K562 (cell line): ENCODE data around the gene NFIC. TPM values are rescaled to one million over a fixed set of nuclear protein-coding genes. Genes with fewer than 3 reads are reported as not detected.
A peak's percentile ranks its signal among the peaks of the same experiment; 100 is the strongest.

Source experiments
- ARHGAP35 ChIP-seq: fragments of 450-650 bp; IDR thresholded peaks from 2 replicates; pipeline ENCODE4 v1.6.1; 2018; ENCODE audit not compliant: partially characterized antibody
- CXXC5 ChIP-seq: fragments of 250-450 bp; sonication (Bioruptor Pico); IDR thresholded peaks from 2 replicates; pipeline ENCODE4 v1.8.0; 2022; ENCODE audit warnings: inconsistent platforms, mild to moderate bottlenecking, moderate library complexity
- FOXP1 ChIP-seq: sonication (generic); formaldehyde crosslinking; IDR thresholded peaks from 2 replicates; pipeline ENCODE4 v1.8.0; 2022; ENCODE audit warnings: mild to moderate bottlenecking, missing genetic modification reagents
- HBP1 ChIP-seq: fragments of 450-650 bp; formaldehyde crosslinking; IDR thresholded peaks from 2 replicates; pipeline ENCODE4 v1.4.0; 2022; ENCODE audit warnings: missing genetic modification characterization
- HDGF ChIP-seq: fragments of 450-650 bp; IDR thresholded peaks from 2 replicates; pipeline ENCODE4 v1.6.1; 2016
- KLF16 ChIP-seq: IDR thresholded peaks from 2 replicates; pipeline ENCODE4 v1.6.1; 2016; ENCODE audit warnings: antibody characterized with exemption
- MTA2 ChIP-seq: fragments of 450-650 bp; IDR thresholded peaks from 2 replicates; pipeline ENCODE4 v1.6.1; 2016; ENCODE audit warnings: low read depth
- POLR2A ChIP-seq: fragments of 450-650 bp; conservative IDR thresholded peaks from 2 replicates; pipeline ENCODE4 v1.6.1; 2016
- POLR3G ChIP-seq: IDR thresholded peaks from 2 replicates; pipeline ENCODE4 v1.6.1; 2011; ENCODE audit not compliant: insufficient read length, insufficient replicate concordance; ENCODE audit errors: extremely low read depth
- RNF2 ChIP-seq: sonication (generic); IDR thresholded peaks from 2 replicates; pipeline ENCODE4 v1.6.1; 2016
- RUNX1 ChIP-seq: sonication (generic); IDR thresholded peaks from 2 replicates; pipeline ENCODE4 v1.6.1; 2016; ENCODE audit warnings: antibody characterized with exemption, low read depth
- TEAD2 ChIP-seq: fragments of 450-650 bp; IDR thresholded peaks from 2 replicates; pipeline ENCODE4 v1.6.1; 2016; ENCODE audit warnings: missing genetic modification characterization, control low read depth, missing compliant biosample characterization
- TRIM25 ChIP-seq: fragments of 450-650 bp; IDR thresholded peaks from 2 replicates; pipeline ENCODE4 v1.7.0; 2016; ENCODE audit warnings: borderline replicate concordance
- ZBTB40 ChIP-seq, 2 experiments: fragments of 450-650 bp in 1 of 2; sonication (generic) in 1 of 2; formaldehyde crosslinking in 1 of 2; IDR thresholded peaks; 2 replicates each; pipeline versions ENCODE4 v1.7.1 to v1.9.0; 2016 to 2022; ENCODE audit warnings: inconsistent platforms in 1 of 2, mild to moderate bottlenecking in 1 of 2, missing genetic modification reagents in 1 of 2
- ZC3H11A ChIP-seq: IDR thresholded peaks from 2 replicates; pipeline ENCODE4 v1.6.1; 2012; ENCODE audit warnings: low read depth, low read length, improper control_type of control experiment
- ZNF431 ChIP-seq: sonication (generic); formaldehyde crosslinking; IDR thresholded peaks from 2 replicates; pipeline ENCODE4 v1.8.0; 2022; ENCODE audit warnings: mild to moderate bottlenecking, missing genetic modification reagents
- ZSCAN32 ChIP-seq: fragments of 450-650 bp; formaldehyde crosslinking; IDR thresholded peaks from 2 replicates; pipeline ENCODE4 v1.4.0; 2020; ENCODE audit warnings: mild to moderate bottlenecking, moderate library complexity
- polyA plus RNA-seq, 8 experiments: library from polyadenylated mRNA; depleted of rRNA in 4 of 8; stranded (reverse) in 5 of 8; unstranded in 3 of 8; fragments of >200 nt; fragmentation: Nextera tagmentation in 2 of 8; fragmentation: Illumina TruSeq in 1 of 8; extraction: Ambion mirVana in 2 of 8; extraction: Trizol in 1 of 8; gene quantifications; 2 replicates each; pipeline versions ENCODE4 v1.2.1 to v1.2.3, GENCODE V29; 2011 to 2014; ENCODE audit warnings: inconsistent platforms in 1 of 8, missing spikeins in 1 of 8
- total RNA-seq, 7 experiments: library from RNA; depleted of rRNA in 6 of 7; stranded (reverse); fragments of >200 nt in 6 of 7; fragmentation: Illumina TruSeq in 2 of 7; extraction: Trizol in 2 of 7; gene quantifications; 2 replicates each; pipeline versions ENCODE4 v1.2.1 to v1.2.3, GENCODE V29; 2011 to 2021; ENCODE audit warnings: low replicate concordance in 1 of 7

The NFIC gene
- total and polyA plus RNA-seq, 9 of the 15 experiments (the other 6 are each of a cell fraction or from before 2014, with no cell fraction given) = 0.71 to 62.1 (median 6.9) TPM

- TF ChIP-seq ZC3H11A (no peak), TEAD2 (tag) (no peak), ZSCAN32 (no peak), MTA2 (no peak), ZNF431 (CRISPR knock-in tag) (no peak), ARHGAP35 (peak; percentile 79), RNF2 (no peak), FOXP1 (CRISPR knock-in tag) (no peak), HDGF (peak; percentile 99), POLR3G (no peak), CXXC5 (no peak), TRIM25 (peak; percentile 95), HBP1 (CRISPR knock-in tag) (peak; percentile 57; the same call in 1 of the 2 replicates), POLR2A (peak; percentile 61), RUNX1 (no peak), KLF16 (no peak), ZBTB40 (IDR thresholded peaks at IDR 0.05) (peak; percentile 43; the same call in 1 of the 2 replicates), ZBTB40 (CRISPR knock-in tag; IDR thresholded peaks at IDR 0.05) (no peak)
Observed at GRCh38 chr19:3368848-3369336, 2.5 kb downstream of the NFIC start (continued).
